ENCODE results near the gene GGN. TPM values are rescaled to one million over a fixed set of nuclear protein-coding genes. Genes with fewer than 3 reads are reported as not detected.

The GGN gene
- total and polyA plus RNA-seq, 2 of the 13 experiments (the other 11 are each of a cell fraction or from before 2014, with no cell fraction given), result not detected

DNA sequence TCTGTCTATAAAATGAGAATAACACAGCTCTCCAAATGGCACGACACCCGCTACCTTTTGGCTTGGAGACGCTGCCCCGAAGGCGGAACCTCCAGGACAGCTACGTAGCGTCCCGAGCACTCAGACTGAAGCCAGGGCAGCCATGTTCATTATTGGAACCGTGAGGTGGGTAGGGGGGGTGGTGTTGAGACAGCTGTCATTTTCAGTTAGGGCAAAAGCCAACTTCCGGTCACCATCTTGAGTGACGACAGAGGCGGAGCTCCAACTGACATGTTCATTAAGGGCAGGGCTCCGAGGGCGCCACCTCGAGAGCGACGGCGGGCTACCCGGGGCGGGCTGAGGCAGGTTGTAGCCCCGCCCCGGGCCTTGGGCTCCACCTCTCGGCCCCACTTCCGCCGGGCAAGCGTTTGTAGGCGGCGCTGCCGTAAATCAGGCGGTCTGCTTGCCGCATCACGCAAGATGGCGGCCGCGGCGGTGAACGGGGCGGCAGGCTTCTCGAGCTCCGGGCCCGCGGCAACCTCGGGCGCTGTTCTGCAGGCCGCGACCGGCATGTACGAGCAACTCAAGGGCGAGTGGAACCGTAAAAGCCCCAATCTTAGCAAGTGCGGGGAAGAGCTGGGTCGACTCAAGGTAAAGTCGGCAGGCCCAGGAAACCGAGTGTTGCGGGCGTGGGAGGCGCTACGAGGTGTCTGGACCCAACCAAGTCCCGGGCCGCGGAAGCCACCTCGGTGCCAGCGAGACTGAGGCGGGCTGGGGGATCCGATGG lies 13.3 kb downstream of the GGN start, which contains the start of gene PSMD8 (continued):
- TF ChIP-seq ZNF720 (CRISPR knock-in tag; IDR thresholded peaks at IDR 0.05), result no peak
- TF ChIP-seq RFXANK (CRISPR knock-in tag; IDR thresholded peaks at IDR 0.05), result no peak
- no peak for TF ChIP-seq ZNF136 (CRISPR knock-in tag; IDR thresholded peaks at IDR 0.05; ENCODE audit: low read depth)
- peak; percentile 62; the same call in 1 of the 2 replicates for TF ChIP-seq MXD4 (CRISPR knock-in tag; IDR thresholded peaks at IDR 0.05)
- TF ChIP-seq, protein P1, sequence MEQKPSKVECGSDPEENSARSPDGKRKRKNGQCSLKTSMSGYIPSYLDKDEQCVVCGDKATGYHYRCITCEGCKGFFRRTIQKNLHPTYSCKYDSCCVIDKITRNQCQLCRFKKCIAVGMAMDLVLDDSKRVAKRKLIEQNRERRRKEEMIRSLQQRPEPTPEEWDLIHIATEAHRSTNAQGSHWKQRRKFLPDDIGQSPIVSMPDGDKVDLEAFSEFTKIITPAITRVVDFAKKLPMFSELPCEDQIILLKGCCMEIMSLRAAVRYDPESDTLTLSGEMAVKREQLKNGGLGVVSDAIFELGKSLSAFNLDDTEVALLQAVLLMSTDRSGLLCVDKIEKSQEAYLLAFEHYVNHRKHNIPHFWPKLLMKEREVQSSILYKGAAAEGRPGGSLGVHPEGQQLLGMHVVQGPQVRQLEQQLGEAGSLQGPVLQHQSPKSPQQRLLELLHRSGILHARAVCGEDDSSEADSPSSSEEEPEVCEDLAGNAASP (CRISPR knock-in tag; IDR thresholded peaks at IDR 0.05; ENCODE audit: borderline replicate concordance), result peak; percentile 27; the same call in 1 of the 2 replicates
- TF ChIP-seq HMG20B (CRISPR knock-in tag; conservative IDR thresholded peaks at IDR 0.05), result 0 out of 2 replicates have a peak, but pooled peaks have one; percentile 47
- no peak for TF ChIP-seq REPIN1 (CRISPR knock-in tag; IDR thresholded peaks at IDR 0.05; ENCODE audit: borderline replicate concordance, low read depth)
- no peak for TF ChIP-seq IRX3 (CRISPR knock-in tag; IDR thresholded peaks at IDR 0.05; ENCODE audit: borderline replicate concordance, low read depth)
- TF ChIP-seq ZNF143 (CRISPR knock-in tag; IDR thresholded peaks at IDR 0.05), result peak; percentile 9
- no peak for TF ChIP-seq ZNF296 (CRISPR knock-in tag; conservative IDR thresholded peaks at IDR 0.05)
- TF ChIP-seq ZNF75D (CRISPR knock-in tag; IDR thresholded peaks at IDR 0.05; ENCODE audit: borderline replicate concordance), result 0 out of 2 replicates have a peak, but pooled peaks have one; percentile 3
- peak; percentile 65 for TF ChIP-seq MED8 (CRISPR knock-in tag; IDR thresholded peaks at IDR 0.05; ENCODE audit: insufficient replicate concordance)
- 0 out of 2 replicates have a peak, but pooled peaks have one; percentile 87 for TF ChIP-seq ZNF816 (CRISPR knock-in tag; IDR thresholded peaks at IDR 0.05; ENCODE audit: borderline replicate concordance)
- TF ChIP-seq FOXC1 (CRISPR knock-in tag; IDR thresholded peaks at IDR 0.05; ENCODE audit: borderline replicate concordance), result peak; percentile 82; the same call in 1 of the 2 replicates
- no peak for TF ChIP-seq ZNF318 (CRISPR knock-in tag; IDR thresholded peaks at IDR 0.05)
- TF ChIP-seq ZNF563 (CRISPR knock-in tag; IDR thresholded peaks at IDR 0.05), result peak; percentile 72; the same call in 1 of the 2 replicates
- peak; percentile 88 for TF ChIP-seq SPEN (CRISPR knock-in tag; IDR thresholded peaks at IDR 0.05; ENCODE audit: low read depth)
- no peak; the same call in 1 of the 2 replicates for TF ChIP-seq ZNF776 (CRISPR knock-in tag; IDR thresholded peaks at IDR 0.05)
- peak; percentile 90; the same call in 1 of the 2 replicates for TF ChIP-seq ZNF558 (CRISPR knock-in tag; IDR thresholded peaks at IDR 0.05; ENCODE audit: borderline replicate concordance)
